Stimulated activated CD4-positive, alpha-beta T cell treated with anti-CD3 and anti-CD28 coated beads, Interleukin-4, amount 100 ng/mL, for 4 hours (primary cell): ENCODE measurements around the gene ANO10.
"Not testable (repeated sequence)": the region's sequence is repeated elsewhere in the genome, so short reads cannot be mapped to it uniquely, and the experiment has no call there.

ENCODE experiments used
- DNase-seq, 2 experiments: peaks; one replicate each; pipeline ENCODE4 v3.0.0-alpha.2; 2020

Gene ANO10

DNA sequence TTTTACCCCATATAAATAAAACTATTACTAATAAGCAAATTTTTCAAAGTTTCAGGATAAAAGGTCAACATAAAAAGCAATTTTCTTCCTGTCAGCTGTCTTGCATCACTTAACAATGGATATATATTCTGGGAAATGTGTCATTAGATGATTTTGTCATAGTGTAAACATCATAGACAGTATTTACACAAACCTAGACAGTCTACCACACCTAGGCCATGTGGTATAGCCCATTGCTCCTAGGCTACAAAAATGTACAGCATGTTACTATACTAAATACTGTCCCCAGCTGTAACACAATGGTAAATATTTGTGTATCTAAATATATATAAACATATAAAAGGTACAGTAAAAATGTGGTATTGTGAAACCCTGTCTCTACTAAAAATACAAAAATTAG lies 156.7 kb downstream of the ANO10 start:
- no peak for DNase-seq

GRCh38 chr3:43462566-43462965 lies 159.2 kb downstream of the ANO10 start:
- DNase-seq: not testable (repeated sequence)

DNA sequence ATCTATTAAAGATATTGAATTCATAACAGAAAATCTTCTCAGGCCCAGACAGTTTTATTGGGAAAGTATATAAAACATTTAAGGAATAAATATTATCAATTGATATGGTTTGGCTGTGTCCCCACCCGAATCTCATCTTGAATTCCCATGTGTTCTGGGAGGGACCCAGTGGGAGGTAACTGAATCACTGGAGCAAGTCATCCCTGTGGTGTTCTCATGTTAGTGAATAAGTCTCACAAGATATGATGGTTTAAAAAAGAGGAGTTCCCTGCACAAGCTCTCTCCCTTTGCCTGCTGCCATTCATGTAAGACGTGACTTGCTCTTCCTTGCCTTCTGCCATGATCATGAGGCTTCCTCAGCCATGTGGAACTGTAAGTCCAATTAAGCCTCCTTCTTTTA lies 160.5 kb downstream of the ANO10 start:
- DNase-seq: no peak

- DNase-seq: not testable (repeated sequence)
Measured at GRCh38 chr3:43457038-43457437, 164.8 kb downstream of the ANO10 start.

DNA sequence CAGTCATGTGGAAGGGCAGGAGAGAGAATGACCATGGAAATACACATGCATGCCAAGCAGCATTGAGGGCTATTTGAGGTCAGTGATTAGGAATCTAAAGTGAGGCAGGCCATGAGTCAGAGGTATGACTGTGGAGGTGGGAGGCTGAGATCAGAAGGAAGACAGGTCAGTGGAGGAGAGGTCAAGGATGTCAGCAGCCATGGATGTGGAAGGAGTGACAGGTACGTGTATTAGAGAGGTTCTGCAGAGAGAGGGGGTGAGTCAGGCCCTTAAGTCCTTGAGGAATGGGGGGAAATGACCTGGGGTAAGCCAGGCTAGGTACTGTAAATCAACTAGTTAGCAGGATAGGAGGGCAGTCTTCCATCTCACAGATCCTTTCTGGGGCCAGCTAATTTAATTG lies 166.6 kb downstream of the ANO10 start:
- no peak for DNase-seq

- no peak for DNase-seq
Measured at GRCh38 chr3:43453981-43454380, 167.8 kb downstream of the ANO10 start.

GRCh38 chr3:43451670-43452254 lies 170.0 kb downstream of the ANO10 start:
- DNase-seq: no peak

GRCh38 chr3:43448098-43448497 lies 173.7 kb downstream of the ANO10 start:
- no peak for DNase-seq

GRCh38 chr3:43445820-43446219 lies 176.0 kb downstream of the ANO10 start:
- no peak for DNase-seq

- no peak for DNase-seq
Measured at GRCh38 chr3:43442872-43443395, 178.9 kb downstream of the ANO10 start.

DNA sequence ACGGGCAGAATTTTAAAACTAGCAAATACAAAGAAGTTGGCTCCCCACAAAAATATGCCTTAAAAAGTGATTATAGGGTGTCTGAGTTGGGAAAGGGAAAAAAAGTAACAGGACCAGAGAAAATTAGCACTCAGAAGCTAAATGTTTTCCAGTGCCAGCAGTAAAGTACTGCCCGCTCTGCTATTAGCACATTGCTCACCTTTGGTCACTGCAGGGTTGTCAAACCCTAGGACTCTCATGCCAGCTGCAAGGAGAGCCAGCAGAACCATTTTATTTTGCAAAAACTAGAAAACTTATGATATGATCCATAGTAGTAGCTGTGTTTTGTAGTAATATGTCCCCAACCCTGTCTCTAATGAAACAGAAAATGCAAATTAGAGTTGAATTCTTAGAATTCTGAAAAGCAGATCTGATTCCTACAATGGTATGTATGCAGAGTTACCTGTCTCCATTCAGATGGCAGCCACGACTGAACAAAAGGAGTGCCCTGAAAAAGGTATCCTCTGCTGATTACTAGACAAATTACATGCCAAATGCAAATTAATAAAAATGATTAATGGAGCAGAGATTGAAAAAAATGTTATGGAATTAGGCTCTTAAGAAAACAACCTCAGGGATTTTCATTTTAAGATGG lies 185.2 kb downstream of the ANO10 start:
- no peak for DNase-seq

GRCh38 chr3:43435706-43436105 lies 186.1 kb downstream of the ANO10 start:
- DNase-seq: no peak

DNA sequence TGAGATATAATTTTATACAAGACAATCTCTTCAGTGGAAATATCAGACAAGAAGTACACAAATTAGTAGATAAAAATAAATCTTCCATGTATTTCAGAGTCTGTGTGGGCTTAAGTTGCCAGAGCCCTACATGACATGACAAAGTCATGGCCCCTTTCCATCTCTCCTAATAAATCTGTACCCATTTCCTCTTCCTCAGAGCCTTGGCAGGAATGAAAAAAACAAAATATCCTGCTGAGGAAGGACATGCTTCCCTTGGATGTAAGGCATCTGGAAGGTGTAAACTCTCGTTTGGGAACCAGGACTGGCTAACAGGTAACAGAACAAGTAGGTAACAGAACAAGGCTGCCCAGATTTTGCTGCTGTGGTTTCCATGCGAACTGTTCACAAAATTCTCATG lies 187.4 kb downstream of the ANO10 start:
- DNase-seq: no peak

GRCh38 chr3:43432462-43432861 lies 189.3 kb downstream of the ANO10 start:
- DNase-seq: no peak

- DNase-seq: no peak
Measured at GRCh38 chr3:43426388-43426787, 195.4 kb downstream of the ANO10 start.

GRCh38 chr3:43425829-43426228 lies 196.0 kb downstream of the ANO10 start:
- DNase-seq: no peak

DNA sequence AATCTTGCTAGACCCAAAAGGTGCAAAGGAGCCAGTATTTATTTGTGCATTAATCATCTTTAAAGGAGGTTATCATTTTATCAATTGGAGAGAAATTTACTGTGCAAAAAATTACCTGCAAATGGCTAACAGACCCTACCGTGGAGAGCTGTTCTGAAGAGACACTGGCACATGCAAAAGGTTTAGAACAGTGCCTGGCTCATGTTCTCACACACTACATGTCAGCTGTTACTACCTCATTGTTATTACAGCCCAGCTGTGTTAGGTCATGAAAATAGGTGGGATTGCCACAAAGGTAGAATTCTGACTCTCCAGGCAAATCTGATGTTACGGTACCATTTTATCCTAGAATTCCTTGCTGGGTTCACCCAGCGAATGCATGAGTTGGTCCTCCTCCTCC lies 198.2 kb downstream of the ANO10 start:
- DNase-seq: no peak

DNA sequence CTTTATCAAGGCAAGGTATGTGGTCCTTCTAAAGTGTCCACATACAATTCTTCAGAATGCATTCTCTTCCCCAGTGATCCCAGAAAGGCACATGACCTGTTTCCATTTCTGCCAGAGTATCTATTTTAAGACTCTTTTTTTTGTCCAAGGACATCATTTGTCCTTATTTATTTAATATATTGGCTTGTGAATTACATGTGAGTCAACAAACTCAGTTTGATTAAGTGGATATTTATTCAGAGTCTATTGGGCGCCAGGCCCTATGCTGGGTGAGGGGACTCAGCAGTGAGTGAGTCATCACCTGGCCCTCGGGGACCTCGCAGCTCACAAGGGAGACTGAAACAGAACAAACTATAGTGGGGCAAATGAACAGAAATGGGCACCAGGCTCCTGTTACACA lies 198.7 kb downstream of the ANO10 start:
- no peak for DNase-seq

- no peak for DNase-seq
Measured at GRCh38 chr3:43418601-43419272, 203.1 kb downstream of the ANO10 start.

- no peak for DNase-seq
Measured at GRCh38 chr3:43417133-43417532, 204.7 kb downstream of the ANO10 start.

DNA sequence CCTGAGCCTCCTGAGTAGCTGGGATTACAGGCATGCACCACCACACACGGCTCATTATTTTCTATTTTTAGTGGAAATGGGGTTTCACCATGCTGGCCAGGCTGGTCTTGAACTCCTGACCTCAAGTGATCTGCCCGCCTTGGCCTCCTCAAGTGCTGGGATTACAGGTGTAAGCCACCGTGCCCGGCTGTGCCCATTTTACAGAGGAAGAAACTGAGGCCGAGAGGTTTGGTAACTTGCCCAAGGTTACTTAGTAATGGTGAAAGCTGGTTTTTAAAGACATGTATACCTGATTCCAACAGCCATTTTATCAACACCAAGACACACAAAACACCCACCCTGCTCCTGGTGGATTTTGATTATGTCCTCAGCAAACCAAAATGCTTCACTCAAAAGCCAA lies 206.7 kb downstream of the ANO10 start:
- DNase-seq: no peak

- no peak for DNase-seq
Measured at GRCh38 chr3:43413676-43414368, 208.0 kb downstream of the ANO10 start.

GRCh38 chr3:43411429-43411828 lies 210.4 kb downstream of the ANO10 start:
- no peak for DNase-seq

DNA sequence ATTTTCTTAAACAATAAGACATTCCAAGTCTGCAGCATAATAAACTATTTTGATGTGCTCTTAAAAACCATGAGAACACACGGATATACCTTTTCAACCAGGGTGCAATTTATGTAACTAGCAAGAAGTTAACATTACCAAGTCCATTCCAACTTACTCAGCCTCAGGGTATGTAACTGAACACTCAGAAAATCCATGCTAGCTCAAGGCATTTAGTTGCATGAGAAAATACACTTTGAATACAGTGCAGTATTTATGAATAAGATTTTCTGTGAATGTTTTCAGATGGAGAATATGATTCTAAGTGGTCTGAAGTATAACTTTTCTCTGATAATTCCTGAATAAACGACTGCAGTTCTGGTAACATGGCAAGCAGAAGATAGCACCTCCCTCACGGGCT lies 211.2 kb downstream of the ANO10 start:
- DNase-seq: no peak
